Measurements from ENCODE around the gene FLRT2.

GRCh38 chr14:85660243-85660922 lies 130.4 kb downstream of the FLRT2 start:
- TF ChIP-seq CTCF (IDR thresholded peaks at IDR 0.05) (no peak), POLR2A (IDR thresholded peaks at IDR 0.05) (no peak), POLR2AphosphoS5 (IDR thresholded peaks at IDR 0.05) (no peak)
